Trophoblast cell (in vitro differentiated cells and primary cell): ENCODE data around the gene INHBC.
"Not testable (repeated sequence)": the region's sequence is repeated elsewhere in the genome, so short reads cannot be mapped to it uniquely, and the experiment has no call there.

Source experiments
- DNase-seq, 2 donors: peaks; one replicate each; pipeline ENCODE4 v3.0.0-alpha.2; 2016
- H2AFZ ChIP-seq: 2 replicates; pipeline ENCODE4 v1.6.1; 2013; ENCODE audit warnings: low read length, moderate library complexity, mild to moderate bottlenecking; ENCODE audit not compliant: insufficient read depth, poor library complexity
- H2AK5ac ChIP-seq: 2 replicates; pipeline ENCODE4 v1.6.1; 2013; ENCODE audit warnings: mild to moderate bottlenecking, low read length
- H2BK120ac ChIP-seq: 2 replicates; pipeline ENCODE4 v1.6.1; 2013; ENCODE audit warnings: low read length, mild to moderate bottlenecking, moderate library complexity; ENCODE audit not compliant: insufficient read depth, poor library complexity
- H2BK12ac ChIP-seq: 2 replicates; pipeline ENCODE4 v1.6.1; 2013; ENCODE audit warnings: mild to moderate bottlenecking, low read length, moderate library complexity
- H2BK5ac ChIP-seq: 2 replicates; pipeline ENCODE4 v1.6.1; 2013; ENCODE audit warnings: low read length, low read depth, moderate library complexity, mild to moderate bottlenecking; ENCODE audit not compliant: poor library complexity
- H3K14ac ChIP-seq: 2 replicates; pipeline ENCODE4 v1.6.1; 2013; ENCODE audit warnings: mild to moderate bottlenecking, low read length
- H3K18ac ChIP-seq: 2 replicates; pipeline ENCODE4 v1.6.1; 2013; ENCODE audit warnings: mild to moderate bottlenecking, low read length
- H3K23ac ChIP-seq: 2 replicates; pipeline ENCODE4 v1.6.1; 2013; ENCODE audit warnings: low read length
- H3K27ac ChIP-seq: 2 replicates; pipeline ENCODE4 v1.5.1; 2013; ENCODE audit warnings: low read depth, mild to moderate bottlenecking, inconsistent platforms, low read length, moderate library complexity
- H3K27me3 ChIP-seq: 2 replicates; pipeline ENCODE4 v1.6.1; 2013; ENCODE audit warnings: inconsistent platforms, mild to moderate bottlenecking, low read length, moderate library complexity; ENCODE audit not compliant: insufficient read depth
- H3K36me3 ChIP-seq, 2 experiments: 1 replicate in 1 of 2; 2 replicates in 1 of 2; pipeline ENCODE4 v1.6.1; 2013; ENCODE audit warnings: low read length in 2 of 2, mild to moderate bottlenecking in 2 of 2, moderate library complexity in 1 of 2; ENCODE audit not compliant: insufficient read depth in 2 of 2, control insufficient read depth in 1 of 2
- H3K4ac ChIP-seq: 2 replicates; pipeline ENCODE4 v1.6.1; 2013; ENCODE audit warnings: low read depth, mild to moderate bottlenecking, low read length, moderate library complexity
- H3K4me1 ChIP-seq, 2 experiments: 1 replicate in 1 of 2; 2 replicates in 1 of 2; pipeline ENCODE4 v1.6.1; 2013; ENCODE audit warnings: low read length in 2 of 2, mild to moderate bottlenecking in 2 of 2, moderate library complexity in 1 of 2; ENCODE audit not compliant: insufficient read depth in 2 of 2, control insufficient read depth in 1 of 2
- H3K4me2 ChIP-seq: 2 replicates; pipeline ENCODE4 v1.6.1; 2013; ENCODE audit warnings: inconsistent platforms, mild to moderate bottlenecking, low read length, moderate library complexity
- H3K4me3 ChIP-seq: 2 replicates; pipeline ENCODE4 v1.5.1; 2013; ENCODE audit warnings: mild to moderate bottlenecking, low read depth, low read length, inconsistent platforms
- H3K79me1 ChIP-seq: one replicate; pipeline ENCODE4 v1.6.1; 2013; ENCODE audit warnings: low read length
- H3K79me2 ChIP-seq: 2 replicates; pipeline ENCODE4 v1.6.1; 2013; ENCODE audit warnings: low read length, mild to moderate bottlenecking; ENCODE audit not compliant: control insufficient read depth, insufficient read depth, poor library complexity
- H3K9ac ChIP-seq: 2 replicates; pipeline ENCODE4 v1.6.1; 2013; ENCODE audit warnings: mild to moderate bottlenecking, low read length
- H3K9me3 ChIP-seq: 2 replicates; pipeline ENCODE4 v1.6.1; 2013; ENCODE audit warnings: low read depth, mild to moderate bottlenecking, control low read depth, inconsistent platforms, low read length; ENCODE audit not compliant: insufficient read depth
- H4K12ac ChIP-seq: 2 replicates; pipeline ENCODE4 v1.6.1; 2013; ENCODE audit warnings: low read depth, mild to moderate bottlenecking, low read length, moderate library complexity
- H4K8ac ChIP-seq: 2 replicates; pipeline ENCODE4 v1.6.1; 2013; ENCODE audit warnings: low read depth, mild to moderate bottlenecking, low read length, moderate library complexity
- H4K91ac ChIP-seq: one replicate; pipeline ENCODE4 v1.6.1; 2013; ENCODE audit warnings: low read depth, mild to moderate bottlenecking, low read length, moderate library complexity
- WGBS: extraction: QIAGEN DNeasy Blood & Tissue Kit; methylation state at CpG from one replicate; pipeline ENCODE4 v1.1.7; 2013; ENCODE audit warnings: missing lambda C conversion rate; ENCODE audit not compliant: insufficient read length, insufficient coverage; ENCODE audit errors: extremely low coverage; 5-methylcytosine and 5-hydroxymethylcytosine counted together

INHBC gene

GRCh38 chr12:57410534-57410933 is 24.1 kb upstream of the INHBC start:
- no peak for DNase-seq
- no peaks in the 10 kb centered on the region for H3K79me1 ChIP-seq
- no peak overlapping the region for H3K4ac ChIP-seq
- H2AK5ac ChIP-seq: no peak overlapping the region
- WGBS: no CpG with 5 or more reads among the region's 4 CpGs
- H3K18ac ChIP-seq: no peak overlapping the region
- no peak overlapping the region for H2BK12ac ChIP-seq
- peaks cover 0 to 3% of the 10 kb centered on the region in 2 experiments for H3K36me3 ChIP-seq
- H3K9me3 ChIP-seq: no peaks in the 10 kb centered on the region
- no peaks in the 10 kb centered on the region for H3K4me1 ChIP-seq
- no peak overlapping the region for H4K8ac ChIP-seq
- no peak overlapping the region for H4K91ac ChIP-seq
- no peaks in the 10 kb centered on the region for H3K27me3 ChIP-seq
- H3K79me2 ChIP-seq: no peaks in the 10 kb centered on the region
- no peak overlapping the region for H3K4me3 ChIP-seq
- no peak overlapping the region for H2BK5ac ChIP-seq
- no peak overlapping the region for H3K14ac ChIP-seq
- no peak overlapping the region for H2BK120ac ChIP-seq
- H3K27ac ChIP-seq: no peak overlapping the region
- no peak overlapping the region for H4K12ac ChIP-seq
- H2AFZ ChIP-seq: no peak overlapping the region
- H3K4me2 ChIP-seq: no peak overlapping the region
- no peak overlapping the region for H3K9ac ChIP-seq
- no peak overlapping the region for H3K23ac ChIP-seq

- H3K9ac ChIP-seq, H4K12ac ChIP-seq, H2AK5ac ChIP-seq, H3K27me3 ChIP-seq, H4K91ac ChIP-seq, H4K8ac ChIP-seq, H3K79me1 ChIP-seq, H3K79me2 ChIP-seq, H2BK120ac ChIP-seq, H3K18ac ChIP-seq, H3K27ac ChIP-seq, H3K36me3 ChIP-seq, H3K4me3 ChIP-seq, H2BK12ac ChIP-seq, H3K4ac ChIP-seq, H2AFZ ChIP-seq, H3K4me2 ChIP-seq, H3K4me1 ChIP-seq, H2BK5ac ChIP-seq, H3K23ac ChIP-seq, H3K9me3 ChIP-seq, DNase-seq, H3K14ac ChIP-seq: not testable (repeated sequence)
- WGBS: no CpG with 5 or more reads among the region's 6 CpGs
Measured at GRCh38 chr12:57414160-57414559, 20.4 kb upstream of the INHBC start.

- Histone ChIP-seq H3K36me3 (no peaks in the 10 kb centered on the region), H3K4me2 (no peak overlapping the region), H2BK12ac (no peak overlapping the region), H3K9ac (no peak overlapping the region), H3K9me3 (no peaks in the 10 kb centered on the region), H2AFZ (no peak overlapping the region), H4K91ac (no peak overlapping the region), H2BK5ac (no peak overlapping the region), H3K79me1 (no peaks in the 10 kb centered on the region), H3K4me3 (no peak overlapping the region), H3K27me3 (no peaks in the 10 kb centered on the region), H3K4me1 (no peaks in the 10 kb centered on the region), H4K8ac (no peak overlapping the region), H3K27ac (no peak overlapping the region), H3K14ac (no peak overlapping the region), H3K79me2 (no peaks in the 10 kb centered on the region), H3K18ac (no peak overlapping the region), H3K4ac (no peak overlapping the region), H2AK5ac (no peak overlapping the region), H3K23ac (no peak overlapping the region), H4K12ac (no peak overlapping the region), H2BK120ac (no peak overlapping the region)
- DNase-seq: no peak
- no CpG with 5 or more reads among the region's 2 CpGs for WGBS
Measured at GRCh38 chr12:57415088-57415487, 19.5 kb upstream of the INHBC start.

- no peak overlapping the region for H3K4me2 ChIP-seq
- no peak overlapping the region for H2BK12ac ChIP-seq
- no peak overlapping the region for H3K14ac ChIP-seq
- no peak overlapping the region for H2BK120ac ChIP-seq
- H3K27me3 ChIP-seq: no peaks in the 10 kb centered on the region
- H4K12ac ChIP-seq: no peak overlapping the region
- H3K4me1 ChIP-seq: no peaks in the 10 kb centered on the region
- no peaks in the 10 kb centered on the region for H3K36me3 ChIP-seq
- H3K23ac ChIP-seq: no peak overlapping the region
- no peak overlapping the region for H3K4me3 ChIP-seq
- no peaks in the 10 kb centered on the region for H3K79me1 ChIP-seq
- H2BK5ac ChIP-seq: no peak overlapping the region
- no peak overlapping the region for H2AK5ac ChIP-seq
- H4K8ac ChIP-seq: no peak overlapping the region
- no peak overlapping the region for H3K4ac ChIP-seq
- no peaks in the 10 kb centered on the region for H3K9me3 ChIP-seq
- H3K79me2 ChIP-seq: no peaks in the 10 kb centered on the region
- DNase-seq: peak in 1 of 2 donors; percentile 13
- H4K91ac ChIP-seq: no peak overlapping the region
- H3K9ac ChIP-seq: no peak overlapping the region
- WGBS: no CpG with 5 or more reads among the region's 8 CpGs
- H3K27ac ChIP-seq: no peak overlapping the region
- H2AFZ ChIP-seq: no peak overlapping the region
- no peak overlapping the region for H3K18ac ChIP-seq
Measured at GRCh38 chr12:57416039-57416996, 18.3 kb upstream of the INHBC start.
